ENCODE results near the gene SEPTIN5. TPM values are rescaled to one million over a fixed set of nuclear protein-coding genes. Genes with fewer than 3 reads are reported as not detected.

SEPTIN5 gene
- total RNA-seq, 1 donor from 2014 or later: 11.5 TPM

DNA sequence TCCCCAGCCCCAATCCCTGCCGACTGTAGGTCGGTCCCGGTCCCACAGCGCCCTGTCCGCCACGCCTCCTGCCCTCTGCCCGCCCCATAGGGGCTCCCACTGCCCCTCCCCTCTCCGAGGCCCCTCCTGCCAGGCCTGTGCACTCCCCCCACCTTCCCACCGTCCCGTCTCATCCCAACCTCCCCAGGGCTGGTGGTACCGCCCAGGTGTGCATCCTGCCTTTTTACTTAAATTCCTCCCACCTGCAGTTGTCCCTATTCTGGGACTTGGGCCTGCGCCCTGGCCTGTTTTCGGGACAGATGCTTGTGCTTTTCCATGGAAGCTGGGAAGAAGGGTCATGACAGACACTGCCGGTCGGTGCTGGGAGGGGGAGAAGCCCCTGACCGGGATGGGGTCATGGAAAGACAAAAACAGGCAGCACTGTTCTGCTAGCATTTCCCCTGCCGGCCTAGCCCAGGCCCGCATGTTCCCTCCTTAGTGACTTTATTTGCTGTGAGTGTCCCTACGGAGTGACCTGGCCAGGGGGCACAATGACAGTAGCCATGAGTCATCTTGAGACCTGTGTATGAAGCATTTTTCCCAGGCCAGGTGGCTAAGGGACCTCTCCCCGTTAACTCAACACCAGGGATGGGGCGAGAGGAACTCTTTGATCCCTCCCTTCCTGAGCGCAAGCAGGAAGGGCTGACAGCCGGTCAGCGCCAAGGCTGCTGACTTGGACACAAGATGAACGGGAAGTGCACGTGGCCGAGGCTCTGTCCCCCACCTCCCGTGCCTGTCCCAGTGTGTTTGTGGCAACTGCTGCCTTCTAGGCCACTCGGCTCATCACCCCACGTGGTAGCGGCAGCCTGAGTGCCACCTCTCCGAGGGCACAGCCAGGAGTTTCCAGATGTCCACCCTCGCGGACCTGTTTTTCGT lies 53.4 kb downstream of the SEPTIN5 start:
- DNase-seq: no peak
- Histone ChIP-seq H3K4me1 (peaks cover 12% of the 10 kb centered on the region), H3K9me3 (no peaks in the 10 kb centered on the region), H3K27me3 (peaks cover 84% of the 10 kb centered on the region), H3K36me3 (no peaks in the 10 kb centered on the region), H3K4me3 (peak overlapping the region; percentile 37), H3K27ac (no peak overlapping the region)
- intact Hi-C loops (cut with DNase I): no loop called here
- peak; percentile 17 for ATAC-seq
- TF ChIP-seq, protein P1, sequence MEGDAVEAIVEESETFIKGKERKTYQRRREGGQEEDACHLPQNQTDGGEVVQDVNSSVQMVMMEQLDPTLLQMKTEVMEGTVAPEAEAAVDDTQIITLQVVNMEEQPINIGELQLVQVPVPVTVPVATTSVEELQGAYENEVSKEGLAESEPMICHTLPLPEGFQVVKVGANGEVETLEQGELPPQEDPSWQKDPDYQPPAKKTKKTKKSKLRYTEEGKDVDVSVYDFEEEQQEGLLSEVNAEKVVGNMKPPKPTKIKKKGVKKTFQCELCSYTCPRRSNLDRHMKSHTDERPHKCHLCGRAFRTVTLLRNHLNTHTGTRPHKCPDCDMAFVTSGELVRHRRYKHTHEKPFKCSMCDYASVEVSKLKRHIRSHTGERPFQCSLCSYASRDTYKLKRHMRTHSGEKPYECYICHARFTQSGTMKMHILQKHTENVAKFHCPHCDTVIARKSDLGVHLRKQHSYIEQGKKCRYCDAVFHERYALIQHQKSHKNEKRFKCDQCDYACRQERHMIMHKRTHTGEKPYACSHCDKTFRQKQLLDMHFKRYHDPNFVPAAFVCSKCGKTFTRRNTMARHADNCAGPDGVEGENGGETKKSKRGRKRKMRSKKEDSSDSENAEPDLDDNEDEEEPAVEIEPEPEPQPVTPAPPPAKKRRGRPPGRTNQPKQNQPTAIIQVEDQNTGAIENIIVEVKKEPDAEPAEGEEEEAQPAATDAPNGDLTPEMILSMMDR (IDR thresholded peaks at IDR 0.05): no peak

DNA sequence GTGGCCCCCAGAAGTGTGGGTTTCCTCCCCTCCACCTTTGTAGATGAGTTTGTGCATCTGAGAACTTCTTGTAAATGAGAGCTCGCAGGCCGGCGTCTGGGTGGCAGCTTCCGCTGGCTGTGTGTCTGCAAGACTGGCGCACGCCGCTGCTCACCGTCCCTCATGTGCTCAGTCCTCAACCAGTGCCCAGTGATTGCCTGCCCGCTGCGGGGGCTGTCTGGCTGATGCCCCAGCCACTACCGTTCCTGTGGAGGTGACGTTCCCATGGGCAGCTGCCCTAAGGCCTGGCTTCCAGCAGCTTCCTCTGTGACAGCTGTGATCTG lies 55.1 kb downstream of the SEPTIN5 start:
- Histone ChIP-seq H3K9me3 (no peaks in the 10 kb centered on the region), H3K27ac (no peak overlapping the region), H3K4me1 (peaks cover 17% of the 10 kb centered on the region), H3K36me3 (no peaks in the 10 kb centered on the region), H3K27me3 (peaks cover 71% of the 10 kb centered on the region), H3K4me3 (no peak overlapping the region)
- TF ChIP-seq, protein P1 (IDR thresholded peaks at IDR 0.05): no peak
- no peak for DNase-seq
- ATAC-seq: no peak
- intact Hi-C loops (cut with DNase I): no loop called here

DNA sequence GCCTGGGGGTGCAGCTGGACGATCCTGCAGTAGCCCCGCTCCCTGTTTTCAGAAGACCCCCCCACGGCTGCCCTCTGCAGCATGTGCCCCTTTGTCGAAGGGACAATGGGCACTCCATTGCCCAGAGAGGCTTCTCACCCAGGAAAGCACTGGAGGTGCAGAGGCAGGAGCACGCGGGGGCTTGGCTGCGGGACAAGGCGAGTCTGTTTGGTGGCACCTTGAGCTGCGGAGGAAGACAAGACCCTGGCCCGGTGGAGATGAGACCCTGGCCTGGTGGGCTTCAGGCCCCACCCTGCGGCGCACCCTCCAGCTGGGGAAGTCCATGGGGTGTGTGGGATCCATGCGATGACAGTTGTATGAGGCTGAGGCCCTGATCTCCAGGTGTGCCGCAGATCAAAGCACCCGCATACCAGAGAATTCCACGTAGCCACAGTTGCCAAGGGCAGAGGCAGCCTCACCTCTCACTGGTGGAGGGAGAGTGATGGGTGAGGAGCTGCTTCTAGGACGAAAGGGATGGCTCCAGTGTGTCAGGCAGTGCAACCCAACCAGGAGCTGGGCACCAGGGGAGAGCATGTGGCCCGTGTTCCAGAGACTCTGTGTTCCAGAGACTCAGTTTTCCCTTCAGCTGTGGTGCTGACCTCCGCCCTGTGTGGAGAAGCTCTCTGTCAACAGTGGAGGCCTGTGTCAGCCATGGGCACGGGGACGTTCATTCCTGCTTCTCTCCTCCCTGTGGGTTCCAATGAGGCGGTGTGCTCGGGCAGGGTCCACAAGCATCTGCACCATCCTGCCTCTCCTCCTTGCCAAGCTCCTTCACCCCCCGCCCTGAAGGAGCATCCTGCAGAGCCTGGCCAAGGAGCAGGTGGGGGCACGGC lies 56.3 kb downstream of the SEPTIN5 start:
- H3K36me3 ChIP-seq: no peaks in the 10 kb centered on the region
- DNase-seq: no peak
- no peak overlapping the region for H3K27ac ChIP-seq
- H3K4me1 ChIP-seq: peaks cover 17% of the 10 kb centered on the region
- TF ChIP-seq, protein P1 (IDR thresholded peaks at IDR 0.05): no peak
- H3K27me3 ChIP-seq: peaks cover 65% of the 10 kb centered on the region
- H3K4me3 ChIP-seq: no peak overlapping the region
- no peaks in the 10 kb centered on the region for H3K9me3 ChIP-seq
- no peak for ATAC-seq
- intact Hi-C loops (cut with DNase I): no loop called here

DNA sequence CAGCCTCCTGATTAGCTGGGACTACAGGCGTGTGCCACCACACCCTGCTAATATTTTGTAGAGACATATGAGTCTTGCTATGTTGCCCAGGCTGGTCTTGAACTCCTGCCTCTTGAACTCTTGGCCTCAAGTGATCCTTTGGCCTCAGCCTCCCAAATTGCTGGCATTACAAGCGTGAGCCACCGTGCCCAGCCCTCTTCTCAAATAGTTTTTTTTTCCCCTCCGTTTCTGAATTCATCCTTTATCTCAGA lies 58.0 kb downstream of the SEPTIN5 start:
- Histone ChIP-seq H3K36me3 (no peaks in the 10 kb centered on the region), H3K27me3 (peaks cover 58% of the 10 kb centered on the region), H3K9me3 (no peaks in the 10 kb centered on the region), H3K27ac (no peak overlapping the region), H3K4me3 (no peak overlapping the region), H3K4me1 (peaks cover 9% of the 10 kb centered on the region)
- intact Hi-C loops (cut with DNase I): no loop called here
- ATAC-seq (no peak), DNase-seq (no peak)
- TF ChIP-seq, protein P1 (IDR thresholded peaks at IDR 0.05): no peak

Other genes starting within 250 kb of the SEPTIN5 start
- gene UFD1, start 235.3 kb upstream of the SEPTIN5 start, total RNA-seq: 43.1 TPM
- 0.58 TPM for gene CDC45, start 234.6 kb upstream of the SEPTIN5 start, total RNA-seq
- gene CLDN5, start 190.1 kb upstream of the SEPTIN5 start, total RNA-seq: 274 TPM
- gene GP1BB, start 9.0 kb downstream of the SEPTIN5 start, total RNA-seq: 1.3 TPM
- 15.4 TPM for gene TBX1, start 46.3 kb downstream of the SEPTIN5 start, total RNA-seq
- gene GNB1L, start 140.4 kb downstream of the SEPTIN5 start, total RNA-seq: 7.8 TPM
- gene RTL10, start 140.4 kb downstream of the SEPTIN5 start, total RNA-seq: 20.5 TPM
- 175 TPM for gene COMT, start 227.3 kb downstream of the SEPTIN5 start, total RNA-seq
- 40.7 TPM for gene TXNRD2, start 227.3 kb downstream of the SEPTIN5 start, total RNA-seq